Stimulated activated CD8-positive, alpha-beta memory T cell treated with anti-CD3 and anti-CD28 coated beads, Interleukin-4, amount 100 ng/mL, for 1 hour (primary cell): ENCODE results near the gene IGSF21.

Experiments used
- DNase-seq, 2 donors: peaks; one replicate each; pipeline ENCODE4 v3.0.0-alpha.2; 2020; ENCODE audit warnings: low read depth in 2 of 2, low spot score in 1 of 2

Gene IGSF21

GRCh38 chr1:18204575-18204974, 97.0 kb downstream of the IGSF21 start:
- no peak for DNase-seq

GRCh38 chr1:18205319-18205718, 97.7 kb downstream of the IGSF21 start:
- no peak for DNase-seq

DNA sequence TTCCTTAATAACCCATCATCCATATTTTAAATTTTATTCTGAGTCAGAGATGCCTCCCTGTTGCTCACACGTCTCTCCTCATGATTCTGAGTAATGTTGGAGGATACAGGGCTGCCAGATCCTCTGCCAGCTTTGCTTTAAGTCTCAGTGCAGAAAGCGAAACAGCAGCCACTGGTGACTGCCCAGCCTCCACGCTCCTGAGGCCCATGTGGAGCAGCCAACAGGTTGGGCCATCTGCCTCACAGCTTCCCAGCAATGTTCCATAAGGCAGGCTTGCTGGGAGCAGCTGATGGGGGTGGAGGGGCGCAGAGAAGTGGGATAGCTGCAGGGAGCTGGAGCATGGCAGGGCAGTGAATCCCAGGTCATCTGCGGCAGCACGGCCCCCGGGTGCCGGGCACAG, 104.2 kb downstream of the IGSF21 start:
- no peak for DNase-seq

DNA sequence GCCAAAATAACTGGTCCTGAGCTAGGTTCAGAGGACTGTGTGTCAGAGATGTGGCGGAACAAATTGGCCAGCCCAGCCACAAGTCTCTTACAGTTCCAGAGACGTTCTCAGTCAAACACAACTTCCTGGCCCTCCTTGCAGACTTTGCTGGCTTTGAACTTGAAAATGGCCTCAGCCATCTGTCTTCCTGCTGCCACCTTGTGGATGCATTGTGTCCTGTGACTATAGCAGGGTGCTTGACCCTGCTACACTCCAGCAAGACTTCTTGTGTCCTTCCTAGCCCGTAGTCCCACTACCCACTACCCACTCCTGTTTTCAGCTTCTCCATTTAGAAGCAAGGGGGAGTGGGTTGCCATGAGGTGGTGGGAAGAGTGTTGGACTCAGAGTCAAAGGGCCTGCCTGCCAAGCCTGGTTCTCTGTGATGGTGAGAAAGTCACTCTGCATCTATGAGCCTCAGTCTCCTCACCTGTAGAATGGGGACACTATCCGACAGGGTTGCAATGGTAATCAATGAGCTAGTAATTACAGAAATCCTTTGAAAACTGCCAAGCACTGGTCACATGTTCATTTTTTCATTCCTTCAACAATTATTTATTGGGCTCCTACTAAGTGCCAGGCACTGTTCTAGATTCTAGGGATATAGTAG, 109.9 kb downstream of the IGSF21 start:
- no peak for DNase-seq

DNA sequence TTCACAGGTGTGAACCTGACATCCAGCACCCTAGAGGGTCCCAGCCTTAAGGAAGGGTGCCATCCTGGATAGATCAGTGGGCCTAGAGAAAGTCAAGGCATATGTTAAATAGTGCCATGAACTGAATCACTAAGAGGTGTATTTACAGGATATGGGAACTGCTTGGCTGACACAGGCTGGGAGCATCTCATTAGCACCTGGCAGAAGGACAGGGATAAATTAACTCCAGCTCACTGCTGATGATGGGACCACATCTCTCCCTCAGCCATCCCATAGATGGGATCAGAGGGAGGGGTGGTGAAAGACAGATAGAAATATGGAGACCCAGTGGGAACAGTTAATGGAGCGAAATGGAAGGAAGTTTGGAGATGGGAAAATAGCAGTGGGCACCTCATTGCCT, 122.0 kb downstream of the IGSF21 start:
- DNase-seq, result no peak

DNA sequence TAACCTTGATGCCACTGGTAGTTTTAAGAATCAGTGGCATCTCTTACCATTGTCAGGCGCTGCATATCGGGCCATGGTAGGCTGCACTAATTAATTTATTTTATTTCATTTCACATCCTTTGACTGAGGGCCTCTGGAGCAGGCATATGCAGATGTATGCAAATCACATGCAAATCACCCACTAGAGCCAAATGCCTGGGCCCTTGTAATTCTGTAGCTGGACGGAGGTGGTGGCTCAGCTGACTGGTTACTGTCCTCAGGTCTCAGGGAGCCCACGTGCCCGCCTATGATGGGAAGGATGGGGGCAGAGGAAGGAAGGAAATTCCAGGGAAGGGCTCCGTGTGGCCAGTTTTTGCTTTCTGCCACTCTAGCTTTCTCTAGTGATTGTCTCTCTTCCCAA, 122.7 kb downstream of the IGSF21 start:
- DNase-seq, result no peak

DNA sequence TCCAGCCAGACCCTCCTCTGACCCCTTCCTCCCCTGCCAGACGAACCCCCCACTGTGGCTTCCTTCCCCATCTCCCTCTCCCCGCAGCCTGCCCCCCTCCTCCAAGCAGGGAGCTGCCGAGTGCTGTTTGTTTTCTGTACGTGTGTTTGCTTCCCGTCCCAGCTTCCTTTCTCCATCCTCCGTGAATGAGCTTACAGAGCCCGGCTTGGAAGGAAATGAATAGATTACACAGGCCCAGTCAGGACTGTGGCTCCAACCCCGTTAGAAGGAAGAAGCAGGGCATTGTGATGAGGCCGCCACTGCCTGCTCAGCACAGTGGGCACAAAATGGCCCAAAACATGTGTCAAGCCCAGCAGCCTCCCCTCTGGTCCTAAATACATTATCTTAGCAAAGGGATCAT, 123.2 kb downstream of the IGSF21 start:
- no peak for DNase-seq

GRCh38 chr1:18232052-18232451, 124.5 kb downstream of the IGSF21 start:
- DNase-seq, result no peak

DNA sequence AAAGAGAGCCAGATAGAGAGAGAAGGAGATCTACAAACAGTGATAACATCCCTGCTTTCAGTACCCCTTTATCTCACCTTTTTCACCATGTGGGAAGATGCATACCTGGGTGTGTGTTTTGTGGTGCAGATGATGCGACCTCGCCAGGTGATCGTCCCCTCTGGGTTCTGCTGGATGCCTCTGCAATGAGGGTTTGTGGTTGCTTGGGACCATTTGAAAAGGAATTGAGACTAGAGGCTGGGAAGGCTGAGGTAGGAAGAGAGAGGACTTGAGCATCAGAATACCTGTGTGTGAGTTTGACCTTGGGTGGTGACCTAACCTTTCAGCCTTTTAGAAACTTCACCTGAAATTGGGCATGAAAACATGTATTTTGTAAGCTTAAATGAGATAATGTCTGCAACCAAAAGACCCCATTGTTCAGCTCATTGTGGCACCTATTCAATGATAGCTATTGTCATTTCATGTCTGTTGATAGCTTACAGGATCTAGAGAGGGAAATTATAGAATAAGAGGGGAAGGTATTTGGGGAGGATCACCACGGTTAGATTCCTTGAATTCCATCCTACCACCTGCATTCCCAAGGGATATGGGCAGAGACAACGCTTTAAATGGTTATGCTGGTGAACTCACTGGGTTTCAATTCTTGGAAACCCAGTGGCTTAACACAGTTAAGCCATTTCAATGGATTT, 125.7 kb downstream of the IGSF21 start:
- DNase-seq, result no peak

DNA sequence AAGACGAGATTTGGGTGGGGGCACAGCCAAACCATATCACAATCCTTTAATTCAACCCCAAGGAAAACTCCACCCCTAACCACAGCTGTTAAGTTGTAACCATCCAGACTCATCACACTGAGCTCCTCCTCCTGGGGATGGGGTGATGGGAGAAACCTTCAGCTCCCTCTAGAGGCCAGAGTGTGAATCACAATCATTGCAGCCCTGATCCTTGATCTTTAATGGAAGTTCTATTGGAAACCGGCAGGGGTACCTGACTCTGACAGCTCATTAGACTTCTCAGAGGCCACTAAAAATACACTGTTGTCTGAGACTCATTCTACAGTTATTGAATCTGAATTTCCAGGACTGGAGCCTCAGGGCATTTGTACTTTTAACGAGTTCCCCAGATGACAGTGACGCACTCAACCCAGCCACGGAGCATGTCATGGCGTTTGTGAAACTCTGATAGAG, 127.2 kb downstream of the IGSF21 start:
- DNase-seq, result no peak

DNA sequence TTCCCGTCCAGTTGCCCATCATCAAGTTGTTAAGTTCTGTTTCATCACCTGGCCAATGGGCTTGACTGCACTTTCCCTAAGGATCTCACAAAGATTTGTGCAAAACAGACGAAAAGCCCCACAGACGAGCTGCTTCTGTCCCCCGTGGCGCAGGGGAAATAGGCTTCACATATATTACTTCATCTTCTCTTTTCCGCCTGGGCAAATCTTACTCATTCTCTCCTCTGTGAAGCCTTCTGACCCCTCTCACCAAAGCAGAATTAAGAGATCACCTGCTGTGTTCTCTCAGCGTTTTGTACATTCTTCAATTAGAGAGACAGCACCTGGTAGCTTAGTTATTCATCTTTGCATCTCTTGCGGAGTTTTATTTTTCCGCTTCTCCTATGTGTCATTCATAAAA, 129.8 kb downstream of the IGSF21 start:
- no peak for DNase-seq

GRCh38 chr1:18238190-18238589, 130.6 kb downstream of the IGSF21 start:
- no peak for DNase-seq

DNA sequence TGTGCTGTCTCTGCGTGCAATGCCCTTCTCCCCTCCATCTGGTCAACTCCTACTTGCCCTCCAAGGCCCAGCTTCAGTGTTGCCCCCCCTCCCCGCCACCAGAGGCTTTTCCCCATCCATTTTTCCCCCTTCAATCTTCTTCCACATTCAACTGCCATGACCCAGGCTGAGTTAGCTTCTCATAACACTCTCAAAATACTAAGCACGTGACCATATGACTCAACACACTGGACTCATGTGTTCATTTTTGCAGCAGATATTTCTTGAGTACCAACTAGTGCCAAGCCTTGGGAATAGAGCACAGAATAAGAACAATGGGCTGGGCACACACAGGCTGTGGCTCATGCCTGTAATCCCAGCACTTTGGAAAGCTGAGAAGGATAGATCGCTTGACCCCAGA, 132.1 kb downstream of the IGSF21 start:
- DNase-seq, result no peak

GRCh38 chr1:18240906-18241305, 133.3 kb downstream of the IGSF21 start:
- DNase-seq, result no peak

GRCh38 chr1:18241891-18242290, 134.3 kb downstream of the IGSF21 start:
- DNase-seq, result no peak

DNA sequence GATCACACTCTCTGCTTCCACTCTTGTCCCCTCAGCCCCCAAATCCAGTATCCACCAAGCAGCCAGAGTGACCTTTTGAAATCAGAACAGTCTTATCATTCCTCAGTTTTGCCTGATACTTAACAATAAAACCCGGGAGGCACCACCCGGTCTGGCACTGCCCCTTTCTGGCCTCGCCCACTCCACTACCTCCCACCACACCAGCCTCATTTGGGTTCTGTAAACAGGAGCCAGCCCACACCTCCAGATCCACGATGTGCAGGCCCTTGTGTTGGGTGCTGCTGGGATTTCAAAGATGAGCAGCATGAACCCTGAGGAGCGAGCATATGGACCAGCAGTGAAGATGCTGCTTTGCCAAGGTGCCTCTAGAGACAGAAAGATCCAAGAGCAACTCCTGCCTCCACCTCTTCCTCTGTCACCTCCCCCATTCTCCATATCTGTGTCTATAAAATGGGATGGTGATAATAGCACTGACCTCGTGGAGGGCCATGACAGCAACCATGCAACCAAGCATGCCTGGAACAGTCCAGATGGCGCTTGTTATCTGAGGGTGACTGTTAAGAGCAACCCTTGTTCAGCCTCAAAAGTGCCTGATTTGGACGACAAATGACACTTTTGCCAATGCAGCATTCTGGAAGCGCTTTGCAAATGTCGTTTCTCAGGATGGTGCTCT, 136.0 kb downstream of the IGSF21 start:
- DNase-seq, result no peak

DNA sequence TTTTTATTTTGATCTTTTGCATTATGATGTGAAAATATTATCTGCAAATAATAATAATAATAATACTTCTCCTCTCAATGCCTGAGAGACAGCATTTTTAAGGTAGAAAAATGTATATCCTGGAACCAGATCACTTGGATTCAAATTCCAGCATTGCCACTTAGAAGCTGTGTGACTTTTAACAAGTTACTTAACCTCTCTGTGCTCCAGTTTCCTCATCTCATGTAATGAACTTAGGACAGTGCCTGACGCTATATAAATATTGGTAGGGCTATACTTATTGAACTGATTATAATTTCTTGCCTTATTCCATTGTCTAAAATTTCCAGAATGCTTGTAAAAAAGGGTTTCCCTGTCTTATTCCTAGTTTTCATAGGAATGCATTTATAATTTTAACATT, 137.2 kb downstream of the IGSF21 start:
- no peak for DNase-seq

DNA sequence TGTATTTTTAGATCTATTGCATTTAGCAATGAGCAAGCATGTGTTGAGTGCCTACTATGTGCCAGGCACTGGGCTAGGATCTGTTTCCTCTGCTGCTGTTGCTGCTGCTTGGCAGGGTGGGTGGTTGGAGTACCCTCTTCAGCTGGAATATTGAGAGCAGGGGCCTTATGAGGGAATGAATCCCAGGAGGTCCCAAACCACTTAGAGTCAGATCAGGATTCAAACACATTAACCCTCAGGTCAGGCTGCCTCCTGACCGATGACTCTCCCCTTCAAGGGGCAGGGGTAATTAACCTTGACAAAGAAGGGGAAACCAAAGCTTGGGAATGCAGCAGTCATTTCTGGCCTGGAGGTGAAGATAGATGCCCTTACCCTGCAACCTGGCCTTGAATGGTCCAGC, 138.0 kb downstream of the IGSF21 start:
- no peak for DNase-seq

- DNase-seq, result no peak
Observed at GRCh38 chr1:18246543-18246942, 138.9 kb downstream of the IGSF21 start.

DNA sequence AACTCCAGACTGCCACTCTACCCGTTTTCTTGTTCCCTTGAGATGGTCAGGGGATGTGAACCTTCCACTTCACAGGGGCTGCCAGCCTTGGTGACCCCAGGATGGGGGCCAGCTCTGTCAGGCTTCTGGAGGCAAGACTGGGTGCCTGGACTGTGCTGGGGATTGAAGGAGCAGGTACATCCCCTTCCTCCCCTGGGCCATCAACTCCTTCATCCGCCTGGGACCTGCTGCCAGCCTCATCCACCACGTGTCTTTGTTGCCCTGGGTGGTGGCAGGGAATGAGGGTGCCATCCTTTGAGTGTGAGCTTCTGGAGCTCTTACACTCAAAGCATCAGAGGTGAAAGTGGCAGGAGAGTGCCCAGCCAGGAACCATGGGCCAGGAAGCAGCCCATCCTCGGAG, 139.6 kb downstream of the IGSF21 start:
- no peak for DNase-seq

DNA sequence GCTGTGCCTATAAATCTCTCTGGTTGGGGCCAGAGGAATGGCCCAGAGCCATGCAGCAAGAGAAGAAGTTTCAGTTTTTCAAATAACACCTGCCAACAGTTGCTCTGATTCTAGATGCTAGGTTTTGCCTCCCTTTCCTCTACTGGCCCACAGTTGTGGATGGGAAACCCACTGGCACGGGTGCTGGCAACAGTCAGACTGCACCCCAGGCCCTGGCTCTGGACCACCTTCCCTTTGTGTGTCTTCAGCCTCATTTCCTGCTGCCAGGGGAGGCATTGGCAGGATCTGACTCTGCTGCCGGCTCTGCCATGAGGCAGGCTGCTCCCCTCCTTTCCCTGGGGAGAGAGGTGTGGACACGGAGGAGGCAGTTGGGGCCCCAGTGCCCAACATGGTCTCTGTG, 142.0 kb downstream of the IGSF21 start:
- no peak for DNase-seq

DNA sequence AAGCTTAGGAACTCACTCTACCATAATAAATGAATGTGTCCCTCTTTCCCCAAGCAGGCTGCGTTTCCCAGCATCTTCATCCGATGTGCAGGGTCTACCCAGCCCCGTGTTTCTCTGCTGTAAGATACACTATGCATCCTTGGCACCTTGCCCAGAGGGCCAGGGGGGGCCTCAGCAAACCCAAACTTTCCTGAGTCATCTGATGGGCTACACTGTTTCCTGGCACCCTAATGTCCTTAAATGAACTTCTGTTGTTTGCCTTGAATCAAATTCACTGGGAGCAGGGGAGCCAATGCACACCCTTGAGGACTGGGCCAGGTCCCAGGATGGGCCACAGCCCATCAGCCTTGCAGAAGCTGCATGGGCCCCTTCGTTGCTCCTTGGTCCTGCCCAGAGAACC, 145.5 kb downstream of the IGSF21 start:
- no peak for DNase-seq
